ENCODE data around the gene TMPRSS13.
"Not testable (repeated sequence)": the region's sequence is repeated elsewhere in the genome, so short reads cannot be mapped to it uniquely, and the experiment has no call there.

Gene TMPRSS13

GRCh38 chr11:117929142-117929915 is at the start of gene TMPRSS13:
Gene TMPRSS13 (minus strand): TSS chr11:117929402. CDS start chr11:117929307, 95 bp downstream.
- DNase-seq (ENCODE audit: low read depth), result peak; percentile 92
- H3K4me3 ChIP-seq (ENCODE audit: low read length), result peak within 1 kb of the TSS; percentile 54
- no peak for TF ChIP-seq CTCF (IDR thresholded peaks at IDR 0.05; ENCODE audit: insufficient read depth, low read depth, low read length, missing control alignments)

- no peak overlapping the region for H3K4me3 ChIP-seq (ENCODE audit: low read length)
- TF ChIP-seq CTCF (IDR thresholded peaks at IDR 0.05; ENCODE audit: insufficient read depth, low read depth, low read length, missing control alignments), result no peak
- no peak for DNase-seq (ENCODE audit: low read depth)
These were observed 49.8 kb upstream of the TMPRSS13 start for GRCh38 chr11:117978991-117979390.

- not testable (repeated sequence) for H3K4me3 ChIP-seq (ENCODE audit: low read length); DNase-seq (ENCODE audit: low read depth)
These were observed 49.2 kb upstream of the TMPRSS13 start for GRCh38 chr11:117978291-117978910.

GRCh38 chr11:117977612-117978264 is 48.5 kb upstream of the TMPRSS13 start:
- not testable (repeated sequence) for DNase-seq (ENCODE audit: low read depth); H3K4me3 ChIP-seq (ENCODE audit: low read length)

DNA sequence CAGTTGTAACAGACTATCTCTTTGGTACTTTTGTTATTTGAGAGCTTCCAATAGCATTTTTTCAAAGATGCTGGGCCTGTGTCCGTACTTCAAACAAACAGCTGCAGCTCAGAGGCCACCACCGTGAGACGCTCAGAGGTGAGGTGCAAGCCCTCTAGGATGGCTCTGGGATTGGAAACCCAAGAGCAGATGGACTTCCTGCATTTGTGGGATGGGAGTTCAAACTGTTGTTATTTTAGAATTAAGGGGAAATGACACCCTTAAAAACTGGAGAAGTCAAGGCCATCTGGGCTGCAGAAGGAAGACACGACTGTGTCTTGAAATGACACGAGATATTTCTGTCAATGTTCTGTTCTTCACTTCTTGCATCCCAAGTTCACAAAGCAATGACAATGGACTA is 47.8 kb upstream of the TMPRSS13 start:
- TF ChIP-seq CTCF (IDR thresholded peaks at IDR 0.05; ENCODE audit: insufficient read depth, low read depth, low read length, missing control alignments), result no peak
- no peak overlapping the region for H3K4me3 ChIP-seq (ENCODE audit: low read length)
- no peak for DNase-seq (ENCODE audit: low read depth)

DNA sequence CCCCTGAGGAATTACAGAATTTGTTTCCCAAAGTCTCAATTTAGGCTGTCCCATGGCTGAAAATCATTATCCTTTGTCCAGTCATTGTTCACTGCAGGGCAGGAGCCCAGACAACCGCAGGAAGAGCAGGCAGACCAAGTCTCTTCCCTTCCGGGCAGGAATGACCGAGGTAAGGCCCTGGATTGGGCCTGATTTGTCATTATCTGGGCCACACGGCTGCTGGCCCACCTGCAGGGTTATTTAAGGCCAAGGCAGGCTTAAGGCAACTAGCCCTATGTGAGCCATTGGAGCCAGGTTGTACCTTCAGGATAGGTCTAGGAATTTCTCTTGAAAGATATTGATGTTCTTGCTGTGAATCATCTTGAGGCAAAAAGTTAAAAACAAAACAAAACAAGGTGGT is 47.2 kb upstream of the TMPRSS13 start:
- DNase-seq (ENCODE audit: low read depth), result no peak
- no peak overlapping the region for H3K4me3 ChIP-seq (ENCODE audit: low read length)
- TF ChIP-seq CTCF (IDR thresholded peaks at IDR 0.05; ENCODE audit: insufficient read depth, low read depth, low read length, missing control alignments), result no peak

DNA sequence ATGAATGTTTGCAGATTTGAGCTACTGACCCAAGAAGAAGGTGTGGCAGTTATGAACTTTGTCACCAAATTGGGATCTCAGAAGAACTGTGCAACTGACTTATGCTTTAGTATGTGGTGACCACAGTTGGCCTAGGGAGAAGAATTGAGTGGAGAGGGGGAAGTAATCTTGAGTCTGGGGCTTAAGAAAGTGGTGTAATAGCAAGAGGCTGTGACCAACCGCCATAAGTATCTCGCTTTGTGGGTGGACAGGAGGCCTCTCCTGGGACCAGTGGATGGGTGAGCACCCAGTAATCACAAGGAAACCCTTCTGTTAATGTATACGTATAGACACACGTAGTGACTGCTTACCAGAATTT is 44.3 kb upstream of the TMPRSS13 start:
- no peak for TF ChIP-seq CTCF (IDR thresholded peaks at IDR 0.05; ENCODE audit: insufficient read depth, low read depth, low read length, missing control alignments)
- no peak for DNase-seq (ENCODE audit: low read depth)
- H3K4me3 ChIP-seq (ENCODE audit: low read length), result no peak overlapping the region

All from epithelial cell of esophagus (primary cell).